ENCODE data around the gene CMYA5. TPM values are rescaled to one million over a fixed set of nuclear protein-coding genes. Genes with fewer than 3 reads are reported as not detected.

Gene CMYA5
- total and polyA plus RNA-seq, 2 of the 4 experiments (the other 2 are of a cell fraction), result 0.39 to 0.90 TPM

GRCh38 chr5:79756076-79756475, 66.4 kb downstream of the CMYA5 start:
- Histone ChIP-seq H3K9me1 (ENCODE audit: insufficient read depth, low read length) (no peaks in the 10 kb centered on the region), H3K4ac (ENCODE audit: low read depth, low read length) (no peak overlapping the region), H2AK5ac (ENCODE audit: low read depth, low read length) (no peak overlapping the region), H3K23ac (ENCODE audit: low read depth, low read length) (no peak overlapping the region), H3K18ac (ENCODE audit: low read depth, low read length) (no peak overlapping the region), H4K91ac (ENCODE audit: insufficient read depth, low read depth, low read length) (no peak overlapping the region), H3K4me3 (ENCODE audit: insufficient read depth, low read depth, low read length) (no peak overlapping the region), H3K27me3 (ENCODE audit: control insufficient read depth, insufficient read depth, low read length) (0 out of 2 replicates have a peak, but pooled peaks cover under 1% of the 10 kb centered on the region), H3K4me1 (ENCODE audit: control insufficient read depth, insufficient read depth, low read length) (no peaks in the 10 kb centered on the region), H3K56ac (ENCODE audit: extremely low read depth, insufficient read depth, low read length) (no peak overlapping the region), H3K4me2 (ENCODE audit: low read depth, low read length) (no peak overlapping the region), H4K20me1 (ENCODE audit: insufficient read depth, low read length) (no peaks in the 10 kb centered on the region), H2BK20ac (ENCODE audit: low read depth, low read length) (no peak overlapping the region), H3K36me3 (ENCODE audit: control insufficient read depth, insufficient read depth, low read length) (no peaks in the 10 kb centered on the region), H3K9me3 (ENCODE audit: control insufficient read depth, insufficient read depth, low read length) (no peaks in the 10 kb centered on the region), H3K14ac (replicated peaks; ENCODE audit: low read depth, low read length) (no peak overlapping the region), H3K27ac (ENCODE audit: insufficient read depth, low read length) (no peak overlapping the region), H4K8ac (ENCODE audit: low read depth in 2 of 2, low read length in 2 of 2) (no peak overlapping the region), H2BK15ac (ENCODE audit: low read depth, low read length) (no peak overlapping the region), H4K5ac (ENCODE audit: low read depth, low read length) (no peak overlapping the region), H3K79me1 (ENCODE audit: low read depth in 1 of 2, low read length in 2 of 2) (no peaks in the 10 kb centered on the region), H2BK5ac (ENCODE audit: low read depth, low read length, poor library complexity, severe bottlenecking) (no peak overlapping the region), H3K9ac (ENCODE audit: low read depth, low read length) (no peak overlapping the region), H2AFZ (replicated peaks; ENCODE audit: low read length, poor library complexity) (no peak overlapping the region), H2AK9ac (replicated peaks; ENCODE audit: low read depth, low read length, poor library complexity) (no peak overlapping the region), H2BK120ac (ENCODE audit: low read depth, low read length) (no peak overlapping the region)
- BruUV-seq (replicated peaks), result no TSS peak
- POLR2A ChIA-PET (ENCODE audit: unreplicated experiment), result no interaction called here
- intact Hi-C loops (cut with micrococcal nuclease) (no loop called here), in situ Hi-C loops (cut with MboI; ENCODE audit: low sequenced_read_pairs) (no loop called here), dilution Hi-C loops (cut with HindIII; ENCODE audit: low sequenced_read_pairs, unreplicated experiment) (no loop called here)
- ATAC-seq (ENCODE audit: low read depth) (no peak), DNase-seq (no peak)
- no peak for TF ChIP-seq RCOR1 (IDR thresholded peaks at IDR 0.05; ENCODE audit: insufficient replicate concordance, low read length)
- no peak for TF ChIP-seq POLR2A (IDR thresholded peaks at IDR 0.05; ENCODE audit: low read depth, low read length)
- no peak for TF ChIP-seq RFX5 (IDR thresholded peaks at IDR 0.05; ENCODE audit: low read depth, low read length)
- TF ChIP-seq NFE2L2 (IDR thresholded peaks at IDR 0.05; ENCODE audit: low read depth, low read length), result no peak
- TF ChIP-seq CTCF (conservative IDR thresholded peaks at IDR 0.05; ENCODE audit: low read depth, low read length), result no peak
- no peak for TF ChIP-seq BHLHE40 (IDR thresholded peaks at IDR 0.05; ENCODE audit: low read depth, low read length)
- TF ChIP-seq SMC3 (IDR thresholded peaks at IDR 0.05; ENCODE audit: low read depth, low read length), result no peak
- TF ChIP-seq ELK1 (IDR thresholded peaks at IDR 0.05; ENCODE audit: borderline replicate concordance, low read depth, low read length), result no peak
- TF ChIP-seq CEBPB (IDR thresholded peaks at IDR 0.05; ENCODE audit: low read depth, low read length), result no peak
- TF ChIP-seq MAFK (IDR thresholded peaks at IDR 0.05; ENCODE audit: low read depth, low read length), result no peak
- TF ChIP-seq FOS (IDR thresholded peaks at IDR 0.05; ENCODE audit: low read depth, low read length), result no peak
- no peak for TF ChIP-seq USF2 (IDR thresholded peaks at IDR 0.05; ENCODE audit: low read depth, low read length)
- TF ChIP-seq MAZ (IDR thresholded peaks at IDR 0.05; ENCODE audit: borderline replicate concordance, low read depth, low read length), result no peak
- TF ChIP-seq MXI1 (IDR thresholded peaks at IDR 0.05; ENCODE audit: borderline replicate concordance, low read depth, low read length), result no peak
- no peak for TF ChIP-seq CHD1 (IDR thresholded peaks at IDR 0.05; ENCODE audit: low read depth, low read length)
- TF ChIP-seq RAD21 (IDR thresholded peaks at IDR 0.05; ENCODE audit: low read length), result no peak
- CTCF ChIA-PET, result no interaction called here
- WGBS, 2 experiments (ENCODE audit: extremely low coverage in 2 of 2, insufficient read length in 1 of 2), result 58% methylated on average over 3 of the region's 4 CpGs; no CpG with 5 or more reads in 1 of the 2 experiments
